ENCODE results near the gene COG4.

DNA sequence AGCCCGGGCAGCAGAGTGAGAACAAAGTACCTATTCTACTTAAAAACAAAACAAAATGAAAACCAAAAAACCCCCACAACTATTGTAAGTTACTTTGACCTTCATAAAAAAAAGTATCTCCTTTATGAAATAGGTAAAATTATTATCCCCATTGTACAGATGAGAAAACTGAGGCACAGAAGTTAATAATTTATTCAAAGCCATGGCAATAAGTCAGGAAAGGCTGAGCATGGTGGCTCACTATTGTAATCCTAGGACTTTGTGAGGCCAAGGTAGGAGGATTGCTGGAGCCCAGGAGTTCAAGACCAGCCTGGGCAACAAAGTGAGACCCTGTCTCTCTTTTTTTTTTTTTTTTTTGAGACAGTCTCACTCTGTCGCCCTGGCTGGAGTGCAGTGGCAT lies 38.5 kb downstream of the COG4 start:
- TF ChIP-seq KDM1A (IDR thresholded peaks at IDR 0.05; ENCODE audit: low read depth): no peak
- TF ChIP-seq, protein P1, sequence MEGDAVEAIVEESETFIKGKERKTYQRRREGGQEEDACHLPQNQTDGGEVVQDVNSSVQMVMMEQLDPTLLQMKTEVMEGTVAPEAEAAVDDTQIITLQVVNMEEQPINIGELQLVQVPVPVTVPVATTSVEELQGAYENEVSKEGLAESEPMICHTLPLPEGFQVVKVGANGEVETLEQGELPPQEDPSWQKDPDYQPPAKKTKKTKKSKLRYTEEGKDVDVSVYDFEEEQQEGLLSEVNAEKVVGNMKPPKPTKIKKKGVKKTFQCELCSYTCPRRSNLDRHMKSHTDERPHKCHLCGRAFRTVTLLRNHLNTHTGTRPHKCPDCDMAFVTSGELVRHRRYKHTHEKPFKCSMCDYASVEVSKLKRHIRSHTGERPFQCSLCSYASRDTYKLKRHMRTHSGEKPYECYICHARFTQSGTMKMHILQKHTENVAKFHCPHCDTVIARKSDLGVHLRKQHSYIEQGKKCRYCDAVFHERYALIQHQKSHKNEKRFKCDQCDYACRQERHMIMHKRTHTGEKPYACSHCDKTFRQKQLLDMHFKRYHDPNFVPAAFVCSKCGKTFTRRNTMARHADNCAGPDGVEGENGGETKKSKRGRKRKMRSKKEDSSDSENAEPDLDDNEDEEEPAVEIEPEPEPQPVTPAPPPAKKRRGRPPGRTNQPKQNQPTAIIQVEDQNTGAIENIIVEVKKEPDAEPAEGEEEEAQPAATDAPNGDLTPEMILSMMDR (IDR thresholded peaks at IDR 0.05): no peak
- no peak for TF ChIP-seq RAD21 (conservative IDR thresholded peaks at IDR 0.05 in 1 of 2, IDR thresholded peaks at IDR 0.05 in 1 of 2)
- no peak for TF ChIP-seq HOXB13 (CRISPR knock-in tag; IDR thresholded peaks at IDR 0.05; ENCODE audit: low read depth)
- TF ChIP-seq POLR2AphosphoS2 (conservative IDR thresholded peaks at IDR 0.05; ENCODE audit: low read length): no peak
- TF ChIP-seq ZNF302 (CRISPR knock-in tag; IDR thresholded peaks at IDR 0.05): no peak

Data from A549 (cell line).